HG02759 (cell line): ENCODE data around the gene PIK3R5.
"Not testable (repeated sequence)": the region's sequence is repeated elsewhere in the genome, so short reads cannot be mapped to it uniquely, and the experiment has no call there.

Experiments used
- ATAC-seq: cut with Tn5 transposase; IDR thresholded peaks from one replicate; pipeline ENCODE4 v1.9.1; 2021; ENCODE audit warnings: mild to moderate bottlenecking, moderate library complexity; ENCODE audit not compliant: unreplicated experiment

PIK3R5 gene

DNA sequence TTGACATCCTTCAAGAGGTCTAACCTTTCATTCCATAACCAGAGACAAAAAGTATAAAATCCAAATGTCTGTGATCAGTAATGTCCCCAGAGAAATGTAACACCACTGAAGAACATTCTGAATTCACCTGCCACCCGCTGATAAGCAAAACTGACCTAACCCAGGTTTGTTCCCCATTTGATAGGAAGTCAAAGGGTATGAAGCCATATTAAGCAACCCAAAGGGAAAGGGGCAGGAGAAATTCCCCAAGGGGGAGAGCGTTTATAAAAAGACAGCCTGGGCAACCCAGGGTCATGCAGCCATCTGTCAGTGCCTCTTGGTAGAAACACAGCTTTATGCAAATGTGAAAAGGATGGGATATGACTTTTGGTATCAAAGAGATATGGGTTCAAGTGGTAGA is 67.4 kb downstream of the PIK3R5 start:
- ATAC-seq, result no peak

DNA sequence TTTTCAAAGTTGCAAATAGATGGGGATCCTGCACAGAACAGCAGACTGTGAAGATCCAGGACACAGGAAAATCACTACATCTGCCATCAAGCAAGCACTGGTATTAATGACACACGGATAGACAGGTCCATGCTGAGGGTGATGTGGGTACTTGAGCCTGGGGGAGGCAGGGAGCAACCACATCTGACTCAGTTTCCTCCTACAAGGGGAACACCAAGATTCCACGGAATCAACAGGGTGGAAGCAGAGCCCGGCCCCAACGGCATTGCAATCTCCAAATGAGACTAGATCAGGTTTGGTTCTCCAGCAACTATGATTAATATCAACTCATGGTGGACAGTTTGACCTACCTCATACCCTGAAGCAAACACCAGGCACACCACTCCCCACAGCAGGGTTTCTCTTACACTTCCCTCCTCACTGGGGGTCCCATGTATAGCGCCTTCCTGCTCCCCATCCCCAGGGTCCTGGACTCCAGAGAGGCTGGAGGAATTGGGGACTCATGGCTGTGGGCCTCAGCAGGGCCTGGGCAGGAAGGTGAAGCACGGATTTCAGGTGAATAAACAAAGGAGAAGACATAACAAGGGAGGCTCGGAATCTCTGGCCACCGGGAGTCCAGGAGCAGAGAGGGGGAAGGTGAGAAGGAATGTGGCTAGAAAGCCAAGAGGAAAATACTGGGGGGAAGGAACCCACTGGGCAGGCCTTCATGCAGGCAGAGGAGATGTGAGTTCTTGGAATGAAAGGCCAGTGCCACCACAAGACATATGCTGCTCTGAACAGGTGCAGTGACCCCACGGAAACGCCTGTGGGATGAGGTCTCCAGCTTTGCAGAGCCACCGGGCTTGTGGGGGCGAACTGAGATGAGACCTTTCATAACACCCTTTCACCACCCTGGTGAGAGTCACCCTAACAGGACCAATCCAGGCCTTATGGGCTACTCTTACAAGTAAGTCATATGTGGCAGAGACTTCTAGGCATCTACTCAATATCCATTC is 68.6 kb downstream of the PIK3R5 start:
- ATAC-seq, result no peak

DNA sequence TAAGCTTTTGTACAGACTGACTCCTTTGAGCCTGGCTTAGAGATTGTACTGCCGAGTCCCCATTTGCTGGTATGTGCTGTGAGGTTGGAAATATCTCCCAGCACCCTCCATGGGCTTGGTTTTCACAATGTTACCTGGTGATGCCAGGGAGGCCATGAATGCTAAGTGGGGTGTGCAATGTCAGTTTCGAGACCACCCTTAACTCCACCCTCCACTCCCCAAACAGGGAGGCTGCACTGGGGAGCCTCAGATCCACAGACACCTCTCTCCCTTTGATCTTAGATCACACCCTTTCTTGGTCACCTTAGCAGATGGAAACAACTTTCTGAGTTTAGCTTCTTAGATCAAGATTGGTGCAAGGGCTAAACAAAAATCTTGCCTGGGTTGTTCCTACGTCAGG is 69.4 kb downstream of the PIK3R5 start:
- ATAC-seq, result no peak

DNA sequence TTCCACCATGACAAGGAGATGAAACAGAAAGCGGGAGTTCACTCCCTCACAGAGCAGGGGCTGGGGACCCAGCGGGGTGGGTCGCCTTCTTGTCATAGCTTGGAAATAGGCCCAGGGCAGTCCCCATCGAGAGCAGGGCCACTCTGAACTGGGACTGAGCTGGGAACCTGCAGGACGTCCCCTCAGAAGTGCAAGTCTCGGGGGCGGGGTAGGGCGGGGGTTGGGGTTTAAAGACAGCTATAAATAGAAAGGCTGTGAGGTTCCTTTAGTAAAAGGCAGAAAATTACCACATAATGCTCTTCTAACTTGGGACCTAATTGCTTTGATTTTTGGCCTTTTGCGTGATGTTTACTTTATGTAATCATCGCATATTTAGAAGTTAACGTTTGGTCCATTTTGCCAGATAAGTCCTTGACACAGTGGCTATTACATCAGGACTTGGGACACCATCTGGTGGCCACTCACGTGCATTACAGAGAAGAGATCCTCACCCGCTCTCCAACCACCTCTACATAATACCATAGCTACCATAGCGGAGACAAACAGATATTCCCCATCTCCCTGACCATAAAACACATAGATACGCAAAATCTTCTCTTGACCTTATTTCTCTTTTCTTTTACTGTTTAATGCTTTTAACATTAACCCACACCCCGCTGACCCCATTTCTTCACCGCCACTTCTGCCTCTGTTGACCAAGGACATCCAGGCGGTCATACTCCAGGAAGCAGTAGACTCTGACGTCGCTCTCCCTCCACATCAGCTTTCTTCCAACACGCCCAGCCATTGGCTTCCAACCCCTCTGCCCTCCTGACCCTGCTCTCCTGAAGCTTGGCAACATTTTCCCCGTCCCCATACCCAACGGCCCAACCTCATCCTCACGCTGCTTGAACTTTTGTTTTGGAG is 70.6 kb downstream of the PIK3R5 start:
- ATAC-seq, result peak; percentile 36

DNA sequence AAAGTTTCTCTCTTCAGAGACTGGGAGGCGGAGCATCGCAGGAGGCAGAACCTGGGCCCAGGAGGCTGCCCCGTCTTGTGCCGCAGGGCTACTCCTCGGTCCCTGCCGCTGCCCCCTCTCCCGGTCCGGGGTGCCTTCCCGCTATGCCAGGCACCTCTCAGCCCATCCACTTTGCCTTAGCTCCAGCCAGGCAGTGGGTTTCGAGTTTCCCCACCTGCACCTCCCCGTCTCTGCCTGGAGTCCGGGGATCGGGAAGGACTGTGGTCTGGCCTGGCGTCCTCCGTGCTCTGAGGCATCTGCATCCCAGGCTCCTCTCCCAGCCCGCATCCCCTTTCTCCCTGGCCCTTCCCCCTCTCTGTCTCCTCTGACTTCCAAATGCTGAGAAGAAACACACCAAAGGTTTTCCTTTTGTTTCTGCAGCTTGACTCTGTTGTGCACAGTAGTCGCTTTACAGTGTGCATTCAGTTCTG is 71.3 kb downstream of the PIK3R5 start:
- no peak for ATAC-seq

DNA sequence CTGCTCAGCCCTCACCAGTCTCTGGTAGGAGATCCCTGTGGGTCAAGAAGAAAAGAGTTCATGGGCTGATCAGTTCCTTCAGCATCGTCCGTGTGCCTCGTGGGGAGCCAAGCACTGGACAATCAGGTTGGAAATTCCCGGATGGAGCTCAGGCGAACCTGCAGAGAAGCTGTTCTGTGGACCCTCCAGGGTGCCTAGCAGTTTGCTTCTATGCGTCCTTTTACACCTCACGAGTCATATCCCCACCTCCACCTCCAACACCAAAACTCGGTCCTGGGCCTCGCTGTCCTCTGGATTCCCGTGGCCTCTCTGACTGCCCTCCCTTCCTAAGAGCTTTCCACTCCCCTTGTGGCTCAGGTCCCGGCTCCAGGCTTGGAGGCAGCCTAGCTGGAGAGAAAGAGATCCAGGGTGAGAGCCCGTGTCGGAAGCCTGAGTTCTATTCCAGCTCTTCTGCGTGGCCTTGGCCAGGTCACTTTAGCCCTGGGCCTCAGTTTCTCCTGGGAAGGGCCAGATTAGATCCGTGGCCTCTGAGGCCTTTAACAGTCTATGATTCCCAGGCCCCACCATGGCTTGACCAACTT is 71.8 kb downstream of the PIK3R5 start:
- no peak for ATAC-seq

DNA sequence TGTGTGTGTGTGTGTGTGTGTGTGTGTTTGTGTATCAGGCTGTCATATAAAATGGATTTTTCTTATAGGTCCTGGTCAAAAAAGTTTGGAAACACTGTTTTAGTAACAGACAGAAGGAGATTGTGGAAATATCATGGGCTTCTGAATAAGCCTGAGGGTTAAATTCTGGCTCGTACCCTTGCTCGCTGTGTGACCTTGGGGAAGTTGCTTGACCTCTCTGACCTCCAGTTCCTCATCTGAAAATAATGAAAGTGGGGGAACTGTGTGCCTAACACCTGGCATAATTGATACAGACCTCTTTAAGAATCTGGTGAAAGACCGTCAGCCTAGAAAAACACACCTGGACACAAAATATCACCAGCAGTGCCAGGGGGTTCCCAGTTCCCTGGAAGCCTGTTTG is 72.4 kb downstream of the PIK3R5 start:
- ATAC-seq, result no peak

DNA sequence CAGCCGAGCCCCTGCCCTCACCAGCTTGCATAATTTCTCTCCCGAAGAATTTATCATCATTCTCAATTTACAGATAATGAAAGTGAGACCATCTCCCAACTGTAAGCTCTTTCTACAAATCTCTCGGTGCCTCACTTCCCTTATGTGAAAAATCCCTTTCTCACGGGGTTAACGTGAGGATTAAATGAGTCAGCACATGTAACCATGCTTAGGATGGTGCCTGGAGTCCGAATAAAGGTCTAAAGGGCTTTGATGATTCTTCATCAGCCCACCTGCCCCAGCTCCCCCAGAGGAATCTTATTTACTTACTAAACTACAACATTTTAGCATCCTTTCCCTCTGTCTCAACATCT is 73.2 kb downstream of the PIK3R5 start:
- ATAC-seq, result no peak

DNA sequence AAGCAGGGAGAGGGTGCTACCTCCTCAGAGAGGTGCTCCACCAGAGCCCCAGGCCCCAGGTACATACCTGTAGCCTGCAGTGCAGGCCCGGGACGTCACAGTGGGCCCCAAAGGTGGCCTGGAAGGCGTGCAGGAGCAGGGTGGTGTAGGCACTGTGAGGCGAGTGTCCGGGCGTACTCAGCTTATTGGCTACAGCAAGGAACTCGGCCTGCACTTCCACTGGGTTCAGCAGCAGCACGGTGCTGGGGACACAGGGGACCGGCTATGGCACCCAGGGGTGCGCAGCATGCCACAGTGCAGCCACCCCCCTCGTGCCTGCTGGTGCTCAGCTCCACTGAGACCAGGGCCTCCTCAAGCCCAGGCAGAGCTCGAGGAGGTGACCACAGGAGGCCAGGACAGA is 74.8 kb downstream of the PIK3R5 start:
- no peak for ATAC-seq

DNA sequence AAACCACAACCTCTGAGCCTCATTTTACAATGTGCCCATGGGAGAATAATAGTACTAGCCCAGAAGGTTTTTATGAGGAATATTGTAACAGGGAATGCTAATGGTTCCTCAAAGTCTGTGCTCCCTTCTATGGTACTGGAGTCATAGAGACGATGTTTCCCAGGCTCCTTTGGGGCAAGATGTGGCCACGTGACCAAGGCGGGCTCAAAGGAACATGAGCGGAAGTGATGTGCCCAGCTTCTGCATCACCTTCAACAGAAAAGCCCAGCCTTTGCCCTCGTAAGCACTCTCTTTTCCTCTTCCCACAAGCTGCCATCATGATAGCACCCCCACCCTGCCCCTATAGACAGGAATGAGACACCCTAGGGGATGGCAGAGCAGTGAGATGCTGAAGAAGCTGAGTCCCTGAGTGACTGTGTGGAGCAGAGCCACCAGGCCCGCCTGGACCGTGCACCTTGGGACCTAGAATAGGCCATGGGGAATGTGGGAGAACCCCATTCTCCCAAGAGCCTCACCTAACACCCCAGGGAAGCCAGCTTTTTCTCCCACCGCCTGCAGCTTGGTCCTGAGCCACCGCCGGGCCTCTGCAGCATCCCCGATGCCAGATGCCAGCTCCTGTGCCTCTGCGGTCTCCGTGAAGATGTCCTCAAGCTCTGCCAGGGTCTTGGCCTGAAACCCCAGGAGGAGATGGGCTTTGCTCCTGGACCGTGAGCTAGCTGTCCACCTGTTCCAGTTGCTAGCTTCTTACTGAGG is 75.9 kb downstream of the PIK3R5 start:
- ATAC-seq, result no peak

DNA sequence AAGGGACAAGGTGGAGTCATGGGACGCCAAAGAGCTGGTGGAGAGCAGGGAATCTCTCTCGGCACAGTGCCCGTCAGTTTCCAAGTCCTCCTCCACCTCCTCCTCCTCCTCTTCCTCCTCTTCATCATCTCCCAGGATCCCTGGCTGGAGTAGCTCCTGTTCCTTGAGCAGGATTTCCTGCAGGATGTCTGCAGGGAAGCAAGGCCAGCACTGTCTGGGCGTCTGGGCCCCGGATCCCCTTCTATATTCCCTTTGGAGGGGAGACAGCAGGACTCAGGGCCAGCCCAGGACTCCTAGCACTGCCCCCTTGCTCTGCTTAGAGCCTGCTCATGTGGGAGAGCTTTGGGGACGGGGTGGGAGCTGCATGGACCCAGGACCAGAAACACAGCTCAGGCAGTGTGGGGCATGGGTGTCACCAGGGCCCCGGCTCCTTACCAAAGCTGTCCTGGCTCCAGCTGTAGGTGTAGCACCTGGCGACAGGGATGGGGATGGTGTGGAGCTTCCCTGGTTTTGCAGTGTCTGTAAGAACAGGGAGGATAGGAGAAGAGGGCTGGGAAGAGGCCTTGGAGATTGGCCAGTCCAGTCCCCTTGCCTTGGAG is 76.7 kb downstream of the PIK3R5 start:
- ATAC-seq, result no peak

DNA sequence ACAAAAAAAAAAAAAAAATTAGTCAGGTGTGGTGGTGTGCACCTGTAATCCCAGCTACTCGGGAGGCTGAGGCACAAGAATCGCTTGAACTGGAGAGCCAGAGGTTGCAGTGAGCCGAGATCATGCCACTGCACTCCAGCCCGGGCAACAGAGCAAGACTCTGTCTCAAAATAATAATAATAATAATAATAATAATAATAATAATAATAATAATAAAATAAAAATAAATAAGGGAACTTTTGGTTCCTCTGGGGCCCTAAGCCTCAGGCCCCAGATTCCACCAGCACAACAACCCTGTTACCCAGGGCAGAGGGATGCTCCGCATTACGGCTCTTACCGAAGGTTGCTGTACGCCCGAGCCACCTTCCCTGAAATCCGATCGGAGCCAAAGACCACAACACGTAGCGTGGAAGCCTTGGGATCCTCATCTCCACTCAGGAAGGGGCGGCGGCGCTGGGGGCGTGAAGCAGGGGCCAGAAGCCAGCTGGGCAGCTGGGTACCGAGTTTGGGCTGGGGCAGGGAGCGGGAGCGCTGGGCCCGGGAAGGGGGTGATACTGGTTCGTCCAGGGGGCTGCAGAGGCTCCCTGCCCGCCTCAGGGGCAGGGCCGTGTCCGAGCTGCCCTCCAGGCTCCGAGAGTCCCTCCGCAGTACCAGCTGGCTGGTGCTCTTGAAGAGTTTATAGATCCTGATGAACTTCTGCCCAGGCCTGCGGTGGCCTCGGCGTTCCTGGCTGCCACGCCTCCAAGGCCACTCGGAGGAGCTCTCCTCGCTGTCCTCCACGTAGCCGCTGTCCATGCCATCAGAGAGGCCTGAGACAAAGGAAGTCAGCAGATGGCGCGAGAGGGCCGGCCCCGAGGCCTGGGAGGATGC is 77.4 kb downstream of the PIK3R5 start:
- ATAC-seq, result no peak

DNA sequence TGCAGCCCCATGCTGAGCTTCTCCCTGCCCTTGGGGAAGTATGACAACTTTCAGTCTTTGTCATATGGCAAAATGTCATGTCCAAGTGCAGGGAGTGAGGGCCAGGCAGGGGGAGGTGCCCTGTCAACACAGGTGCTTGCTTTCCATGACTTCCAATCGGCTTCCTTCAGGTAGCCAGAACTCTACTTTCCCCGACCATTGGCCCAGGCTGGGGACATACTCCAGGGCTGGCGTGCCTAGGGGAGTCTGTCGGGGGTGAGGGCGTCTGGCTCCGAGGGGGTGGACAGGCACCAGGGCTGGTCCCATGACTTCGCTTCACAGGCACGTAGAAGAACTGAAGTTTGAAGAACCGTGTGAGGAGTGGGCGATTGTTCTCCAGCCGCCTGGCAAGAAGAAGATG is 78.2 kb downstream of the PIK3R5 start:
- no peak for ATAC-seq

DNA sequence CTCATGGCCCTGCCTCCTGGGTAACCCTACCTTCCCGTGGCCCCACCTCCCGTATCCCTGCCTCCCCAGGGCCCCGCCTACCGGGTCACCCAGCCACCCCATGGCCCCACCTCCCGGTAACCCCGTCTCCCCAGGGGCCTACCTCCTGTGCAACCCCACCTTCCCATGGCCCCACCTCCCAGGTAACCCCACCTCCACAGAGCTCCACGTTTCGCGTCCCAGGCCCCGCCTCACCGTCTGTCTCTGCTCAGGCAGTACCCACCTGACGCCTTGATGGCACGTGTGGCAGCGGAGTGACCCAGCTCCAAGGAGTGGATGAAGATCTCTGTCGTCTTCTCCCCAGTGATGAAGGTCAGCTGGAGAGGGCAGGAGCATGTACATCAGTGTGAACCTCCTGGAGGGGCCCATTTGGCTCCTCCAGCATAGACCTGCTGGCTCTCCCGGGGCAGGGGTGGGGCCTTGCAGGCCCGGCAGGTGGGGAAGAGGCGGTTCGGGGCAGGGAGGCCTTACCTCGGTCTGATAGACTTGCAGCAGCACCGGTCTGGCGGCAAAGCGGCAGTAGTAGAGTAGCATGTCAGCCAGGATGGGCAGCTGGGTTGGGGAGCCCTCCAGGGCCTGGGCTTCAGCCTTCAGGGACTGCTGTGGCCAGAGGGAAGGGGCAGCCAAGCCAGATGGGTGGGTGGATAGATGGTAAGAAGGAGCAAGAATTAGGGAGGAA is 79.4 kb downstream of the PIK3R5 start:
- no peak for ATAC-seq

DNA sequence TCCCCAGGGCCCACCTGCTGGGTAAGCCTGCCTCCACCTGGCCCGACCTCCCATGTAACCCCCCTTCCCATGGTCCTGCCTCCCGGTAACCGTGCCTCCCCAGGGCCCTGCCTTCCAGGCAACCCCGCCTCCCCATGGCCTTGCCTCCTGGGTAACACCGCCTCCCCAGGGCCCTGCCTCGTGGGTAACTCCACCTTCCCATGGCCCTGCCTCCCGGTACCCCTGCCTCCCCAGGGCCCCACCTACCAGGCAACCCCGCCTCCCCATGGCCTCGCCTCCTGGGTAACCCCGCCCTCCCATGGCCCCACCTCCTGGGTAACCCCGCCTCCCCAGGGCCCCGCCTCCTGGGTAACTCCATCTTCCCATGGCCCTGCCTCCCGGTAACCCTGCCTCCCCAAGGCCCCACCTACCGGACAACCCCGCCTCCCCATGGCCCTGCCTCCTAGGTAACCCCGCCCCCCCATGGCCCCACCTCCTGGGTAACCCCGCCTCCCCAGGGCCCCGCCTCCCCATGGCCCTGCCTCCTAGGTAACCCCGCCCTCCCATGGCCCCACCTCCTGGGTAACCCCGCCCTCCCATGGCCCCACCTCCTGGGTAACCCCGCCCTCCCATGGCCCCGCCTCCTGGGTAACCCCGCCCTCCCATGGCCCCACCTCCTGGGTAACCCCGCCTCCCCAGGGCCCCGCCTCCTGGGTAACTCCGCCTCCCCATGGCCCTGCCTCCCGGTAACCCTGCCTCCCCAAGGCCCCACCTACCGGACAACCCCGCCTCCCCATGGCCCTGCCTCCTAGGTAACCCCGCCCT is 80.1 kb downstream of the PIK3R5 start:
- ATAC-seq, result not testable (repeated sequence)

DNA sequence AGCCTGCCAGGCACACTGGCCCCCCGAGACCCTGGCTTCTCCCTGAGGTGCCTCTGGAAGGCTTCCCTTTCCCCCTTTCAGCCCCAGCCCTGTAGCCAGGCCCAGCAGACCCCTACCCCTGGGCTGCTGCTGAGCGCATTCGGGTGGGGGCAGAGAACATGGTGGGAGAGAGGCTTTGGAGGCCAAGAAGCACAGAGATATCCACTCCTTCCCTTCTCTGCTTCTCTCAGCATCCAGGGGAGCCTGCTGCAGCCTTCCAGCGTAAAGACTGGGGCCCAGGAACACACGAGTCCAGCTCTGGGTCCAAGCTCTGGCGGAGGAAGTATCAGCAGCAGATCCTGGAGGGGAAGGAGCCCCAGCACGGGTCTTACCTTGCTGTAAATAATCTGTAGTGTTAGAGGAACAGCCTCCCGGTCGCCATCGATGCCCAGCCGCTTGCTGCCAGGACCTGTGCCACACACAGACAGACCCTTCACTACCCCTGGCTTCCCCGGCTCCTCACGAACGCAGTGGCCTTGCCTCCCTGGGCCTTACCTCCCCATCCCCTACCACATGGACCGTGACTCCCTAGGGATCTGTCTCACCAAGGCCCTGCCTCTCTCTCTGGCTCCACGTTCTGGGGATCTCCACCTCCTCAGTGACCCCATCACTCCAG is 81.0 kb downstream of the PIK3R5 start:
- no peak for ATAC-seq

DNA sequence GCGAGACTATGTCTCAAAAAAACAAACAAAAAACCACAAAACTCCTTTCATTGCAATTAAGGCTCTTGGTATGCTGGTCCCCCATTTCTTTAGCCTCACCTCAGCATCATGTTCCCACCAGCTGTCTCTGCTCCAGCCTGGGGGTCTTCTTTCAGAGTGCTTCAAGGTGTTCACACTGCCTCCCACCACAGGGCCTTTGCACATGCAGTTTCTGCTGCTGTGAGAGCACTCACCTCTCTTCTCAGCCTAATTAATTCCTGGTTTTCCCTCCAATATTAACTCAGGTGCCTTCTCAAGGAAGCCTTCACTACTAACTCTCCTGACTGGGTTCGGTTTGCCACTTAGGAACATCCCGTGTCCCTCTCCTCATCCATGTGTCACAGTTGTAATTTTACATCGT is 82.2 kb downstream of the PIK3R5 start:
- ATAC-seq, result no peak
